AG08395 (cell line): ENCODE data around the gene AMZ1.
A peak's percentile ranks its signal among the peaks of the same experiment; 100 is the strongest.

ENCODE experiments used
- DNase-seq: peaks from one replicate; pipeline ENCODE4 v3.0.0; 2012; ENCODE audit warnings: mixed read lengths, low spot score

Gene AMZ1

DNA sequence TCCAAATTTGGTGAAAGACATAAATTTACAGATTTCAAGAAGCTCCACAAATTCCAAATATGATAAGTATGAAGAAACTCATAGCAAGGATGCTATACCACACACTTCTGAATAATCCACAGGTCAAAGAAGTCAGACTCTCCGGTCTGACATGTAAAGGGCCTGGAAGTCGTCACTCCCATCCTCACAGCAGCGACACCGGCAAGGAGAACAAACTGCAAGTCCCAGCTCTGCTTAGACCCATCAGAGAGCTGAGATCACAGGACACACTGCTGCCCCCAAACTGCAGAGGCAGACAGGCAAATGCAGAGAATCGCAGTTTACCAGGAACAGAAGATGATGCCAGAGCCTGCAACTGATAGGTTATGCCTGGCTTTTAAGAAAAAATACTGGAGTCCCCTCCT, 62.0 kb downstream of the AMZ1 start:
- no peak for DNase-seq

DNA sequence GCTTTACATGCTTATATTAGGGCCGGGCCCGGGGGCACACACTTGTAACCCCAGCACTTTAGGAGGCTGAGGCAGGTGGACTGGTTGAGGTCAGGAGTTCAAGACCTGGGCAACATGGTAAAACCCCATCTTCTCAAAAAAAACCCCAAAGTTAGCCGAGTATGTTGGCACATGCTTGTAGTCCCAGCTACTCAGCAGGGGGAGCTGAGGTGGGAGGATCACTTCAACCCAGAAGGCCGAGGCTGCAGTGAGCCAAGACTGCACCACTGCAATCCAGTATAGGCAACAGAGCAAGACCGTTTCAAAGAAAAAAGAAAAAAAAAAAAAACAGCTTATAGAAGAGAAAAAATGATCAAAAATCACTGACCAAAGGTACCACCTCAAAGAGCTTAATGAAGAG, 63.1 kb downstream of the AMZ1 start:
- no peak for DNase-seq

DNA sequence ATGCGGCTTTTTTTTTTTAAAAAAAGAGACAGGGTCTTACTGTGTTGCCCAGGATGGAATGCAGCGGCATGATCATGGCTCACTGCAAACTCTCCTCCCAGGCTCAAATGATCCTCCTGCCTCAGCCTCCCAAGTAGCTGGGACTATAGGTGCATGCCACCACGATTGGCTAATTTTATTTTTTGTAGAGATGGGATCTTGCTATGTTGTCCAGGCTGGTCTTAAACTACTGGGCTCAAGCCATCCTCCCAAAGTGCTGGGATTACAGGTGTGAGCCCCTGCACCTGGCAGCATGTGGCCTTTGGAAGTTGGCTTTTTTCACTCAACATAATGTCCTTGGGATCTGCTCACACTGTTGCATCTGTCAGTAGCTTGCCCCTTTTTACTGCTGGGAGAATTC, 65.1 kb downstream of the AMZ1 start:
- no peak for DNase-seq

DNA sequence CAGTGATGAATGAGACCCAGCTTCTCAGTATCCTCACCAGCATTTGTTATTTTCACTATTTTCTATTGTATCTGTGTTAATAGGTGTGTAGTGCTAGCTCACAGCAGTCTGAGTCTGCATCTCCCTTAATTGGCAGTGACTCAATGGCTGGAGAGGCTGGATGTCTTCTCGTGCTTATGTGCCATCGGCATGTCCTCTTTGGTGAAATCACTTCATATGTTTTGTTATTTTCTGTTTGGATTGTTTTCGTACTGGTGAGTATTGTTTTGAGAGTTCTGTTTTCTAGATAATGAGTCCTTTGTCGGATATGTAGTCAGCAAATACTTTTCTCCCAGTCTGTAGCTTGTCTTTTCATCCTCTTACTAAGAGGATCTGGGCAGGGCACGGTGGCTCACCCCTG, 66.1 kb downstream of the AMZ1 start:
- no peak for DNase-seq

DNA sequence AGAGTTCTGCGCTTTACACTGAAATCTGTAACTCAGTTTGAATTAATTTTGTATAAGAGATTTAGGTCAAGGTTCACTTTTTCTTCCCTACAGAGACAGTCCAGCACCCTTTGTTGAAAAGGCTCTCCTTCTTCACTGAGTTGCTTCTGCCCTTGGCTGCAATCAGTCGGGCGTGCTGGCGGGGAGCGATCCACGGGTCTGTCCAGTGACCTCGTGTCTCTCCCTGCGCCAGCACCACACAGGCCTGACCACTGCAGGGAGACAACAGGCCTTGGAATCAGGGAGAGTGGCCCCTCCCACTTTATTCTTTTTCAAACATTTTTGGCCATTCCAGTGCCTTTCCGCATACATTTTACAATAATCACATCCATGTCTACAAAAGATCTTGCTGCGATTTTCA, 66.9 kb downstream of the AMZ1 start:
- DNase-seq, result no peak

DNA sequence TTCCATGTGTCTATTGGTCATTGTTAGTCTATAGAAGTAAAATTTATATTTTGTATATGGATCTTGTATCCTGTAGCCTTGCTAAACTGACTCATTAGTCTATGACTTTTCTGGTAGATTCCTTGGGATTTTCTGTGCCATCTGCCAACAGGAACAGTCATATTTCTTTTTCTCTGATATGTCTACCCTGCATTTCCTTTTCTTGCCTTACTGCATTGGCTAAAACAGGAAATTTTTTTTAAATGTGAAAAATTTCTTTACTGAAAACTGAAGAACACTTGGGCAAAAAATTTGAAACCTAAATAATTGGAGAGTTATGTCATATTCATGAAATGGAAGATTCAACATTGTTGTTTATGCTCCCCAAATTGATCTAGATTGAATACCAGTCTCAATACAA, 67.5 kb downstream of the AMZ1 start:
- DNase-seq, result no peak

DNA sequence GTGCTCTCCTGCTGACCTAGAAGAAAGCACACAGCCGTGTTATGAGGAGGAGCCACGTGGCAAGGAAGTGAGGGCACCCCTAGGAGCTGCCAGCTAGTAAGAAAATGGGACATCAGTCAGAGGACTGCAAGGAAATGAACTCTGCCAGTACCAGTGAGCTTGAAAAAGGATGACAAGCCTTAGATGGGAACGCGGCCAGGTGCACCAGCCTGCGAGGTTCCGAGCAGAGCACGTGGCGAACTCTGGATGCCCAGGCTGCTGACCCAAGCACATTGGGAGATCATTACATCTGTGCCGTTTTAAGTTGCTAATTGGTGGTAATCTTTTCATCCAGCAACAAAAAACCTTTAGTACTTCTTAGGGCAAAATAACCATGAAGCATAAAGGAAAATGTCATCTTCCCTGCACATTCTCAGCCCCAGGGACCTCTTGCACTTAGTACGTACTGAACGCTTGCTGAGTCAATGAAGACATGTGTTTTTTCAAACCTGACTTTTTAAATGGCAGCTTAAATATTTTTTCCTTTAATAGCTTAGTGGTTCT, 69.4 kb downstream of the AMZ1 start:
- DNase-seq, result peak; percentile 19

DNA sequence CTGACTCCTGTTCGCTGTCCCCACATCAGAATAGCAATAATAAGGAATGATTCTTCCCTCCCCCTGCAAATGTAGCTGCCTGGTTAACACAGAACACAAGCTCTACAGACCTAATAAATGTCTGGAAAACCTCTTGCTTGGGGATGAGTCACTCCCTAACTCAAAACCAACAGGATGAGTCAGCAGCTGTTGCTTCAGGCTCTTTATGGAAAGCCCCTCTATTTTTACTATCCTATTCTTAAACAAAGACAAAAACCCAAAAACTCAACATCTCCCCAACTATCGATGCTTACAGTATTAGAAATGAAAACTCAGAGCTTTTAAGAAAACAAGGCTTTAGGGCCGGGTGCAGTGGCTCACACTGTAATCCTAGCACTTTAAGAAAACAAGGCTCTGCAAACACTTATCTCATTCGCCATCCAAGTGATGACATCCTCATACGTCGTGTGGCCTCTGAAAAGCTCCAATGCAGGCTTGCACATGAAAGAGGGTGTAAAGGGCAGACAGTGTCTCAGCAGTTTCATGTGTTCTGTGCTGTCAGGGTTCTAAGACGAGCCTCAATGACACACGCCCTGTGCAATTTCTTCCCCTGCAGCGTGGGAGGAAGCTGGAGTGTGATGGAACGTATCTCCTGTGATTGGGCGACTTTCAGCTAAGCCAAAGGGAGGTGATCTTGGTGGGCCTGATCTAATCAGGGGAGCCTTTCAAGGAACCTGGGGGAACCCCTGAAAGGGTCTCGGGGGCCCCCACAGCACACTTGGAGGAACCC, 70.1 kb downstream of the AMZ1 start:
- DNase-seq, result peak; percentile 90

DNA sequence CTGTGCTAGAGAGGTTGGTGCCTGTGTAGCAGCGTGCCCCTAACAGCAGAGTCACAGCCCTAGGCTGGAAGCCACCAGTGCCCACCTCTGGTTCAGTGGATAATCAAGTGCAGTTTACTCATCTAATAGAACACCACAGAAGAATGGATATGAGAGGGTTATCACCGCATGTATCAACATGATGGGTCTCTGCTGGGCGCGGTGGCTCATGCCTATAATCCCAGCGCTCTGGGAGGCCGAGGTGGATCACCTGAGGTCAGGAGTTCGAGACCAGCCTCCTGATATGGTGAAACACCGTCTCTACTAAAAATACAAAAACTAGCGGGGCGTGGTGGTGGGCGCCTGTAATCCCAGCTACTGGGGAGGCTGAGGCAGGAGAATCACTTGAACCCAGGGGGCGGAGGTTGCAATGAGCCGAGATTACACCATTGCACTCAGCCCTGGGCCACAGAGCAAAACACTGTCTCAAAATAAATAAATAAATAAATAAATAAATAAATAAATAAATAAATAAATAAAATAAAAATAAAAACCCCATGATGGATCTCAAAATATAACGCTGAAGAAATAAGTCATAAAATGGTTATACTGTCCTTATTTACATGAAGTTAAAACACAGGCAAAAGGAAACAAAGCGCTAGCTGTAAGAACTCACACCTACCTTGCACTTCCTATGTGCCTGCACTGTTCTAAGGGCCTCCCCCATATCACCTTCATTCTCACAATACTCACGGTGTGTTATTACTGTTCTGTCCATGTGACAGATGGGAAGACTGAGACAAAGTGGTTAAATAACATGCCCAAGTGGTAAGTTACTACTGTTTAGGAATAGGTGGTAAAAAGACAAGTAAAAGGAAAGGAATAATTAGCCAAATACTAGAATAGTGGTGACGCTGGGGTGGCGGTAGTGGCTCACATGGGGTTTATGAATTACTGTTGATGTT, 70.9 kb downstream of the AMZ1 start:
- DNase-seq, result no peak

DNA sequence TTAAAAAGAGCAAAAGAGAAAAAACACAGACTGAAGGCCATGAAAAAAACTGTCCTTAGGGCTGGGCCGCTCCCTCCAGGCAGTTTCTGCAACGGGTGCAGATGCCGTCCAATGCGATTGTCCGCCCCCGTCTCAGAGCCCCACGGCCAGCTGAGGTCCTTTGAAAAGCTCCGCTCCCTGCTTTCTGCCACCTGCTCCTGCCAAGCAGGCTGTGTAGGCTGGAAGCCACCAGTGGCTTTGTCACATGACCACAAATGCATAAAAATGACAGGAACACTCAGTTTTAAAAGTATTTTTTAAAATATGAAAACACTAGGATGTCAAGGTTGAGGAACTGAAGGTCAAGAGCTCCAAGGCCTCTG, 71.7 kb downstream of the AMZ1 start:
- no peak for DNase-seq

DNA sequence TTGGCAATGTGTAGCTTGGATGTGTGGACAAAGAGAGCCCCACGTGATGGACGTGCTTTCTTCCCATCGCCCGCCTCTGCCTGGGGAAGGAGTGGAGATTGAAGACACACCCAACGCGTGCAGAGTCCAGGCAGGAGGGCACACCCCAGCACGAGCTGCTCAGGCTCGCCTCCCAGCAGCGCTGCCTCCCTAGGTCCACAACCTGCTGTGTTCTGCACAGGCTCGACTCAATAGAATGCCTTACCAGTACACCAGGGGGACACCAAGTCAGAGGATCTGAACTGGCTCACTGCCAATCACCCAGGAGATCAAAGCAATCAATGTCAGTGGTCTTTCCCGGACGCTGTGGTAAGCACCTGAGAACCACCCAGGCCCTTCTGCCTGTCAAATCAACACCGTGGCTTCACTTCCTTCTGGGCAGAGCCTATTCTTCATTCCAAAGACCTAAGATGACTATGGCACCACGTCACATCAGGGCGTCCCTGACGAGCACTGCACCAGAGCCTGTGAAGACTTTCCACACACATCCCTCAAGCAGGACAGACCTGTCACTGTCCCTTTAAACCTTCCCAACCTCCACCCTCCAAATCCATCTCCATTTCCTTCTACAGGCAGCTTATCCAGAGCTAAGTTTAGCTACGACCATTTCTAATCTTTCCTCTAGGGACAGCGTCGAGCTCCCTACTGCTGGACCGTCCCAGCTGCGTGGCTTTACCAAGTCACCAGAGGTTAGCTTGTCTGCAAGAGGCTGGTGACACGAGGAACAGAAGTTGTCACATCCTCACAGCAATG, 72.3 kb downstream of the AMZ1 start:
- peak; percentile 49 for DNase-seq

DNA sequence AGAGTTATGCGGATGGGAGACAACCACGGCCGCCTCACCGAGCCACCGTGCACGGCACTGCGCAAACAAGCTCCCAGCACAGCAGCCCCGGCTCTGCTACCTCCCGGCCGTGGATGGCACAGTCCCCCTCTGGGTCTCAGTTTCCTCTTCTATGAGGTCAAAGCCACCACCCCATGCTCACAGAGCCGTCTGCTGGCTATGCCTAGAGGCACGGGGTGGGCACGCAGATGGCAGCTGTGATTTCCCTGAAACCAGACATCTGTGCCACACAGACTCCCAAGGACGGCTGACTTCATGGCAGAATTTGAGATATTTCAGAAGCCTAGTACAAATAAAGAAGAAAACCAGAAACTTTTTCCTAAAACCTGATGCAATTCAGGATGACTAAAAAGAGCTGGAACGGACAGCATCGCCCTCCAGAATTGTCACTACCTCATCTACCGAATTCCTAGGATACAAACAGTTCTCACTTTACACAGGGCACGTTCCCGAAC, 73.2 kb downstream of the AMZ1 start:
- DNase-seq, result no peak

DNA sequence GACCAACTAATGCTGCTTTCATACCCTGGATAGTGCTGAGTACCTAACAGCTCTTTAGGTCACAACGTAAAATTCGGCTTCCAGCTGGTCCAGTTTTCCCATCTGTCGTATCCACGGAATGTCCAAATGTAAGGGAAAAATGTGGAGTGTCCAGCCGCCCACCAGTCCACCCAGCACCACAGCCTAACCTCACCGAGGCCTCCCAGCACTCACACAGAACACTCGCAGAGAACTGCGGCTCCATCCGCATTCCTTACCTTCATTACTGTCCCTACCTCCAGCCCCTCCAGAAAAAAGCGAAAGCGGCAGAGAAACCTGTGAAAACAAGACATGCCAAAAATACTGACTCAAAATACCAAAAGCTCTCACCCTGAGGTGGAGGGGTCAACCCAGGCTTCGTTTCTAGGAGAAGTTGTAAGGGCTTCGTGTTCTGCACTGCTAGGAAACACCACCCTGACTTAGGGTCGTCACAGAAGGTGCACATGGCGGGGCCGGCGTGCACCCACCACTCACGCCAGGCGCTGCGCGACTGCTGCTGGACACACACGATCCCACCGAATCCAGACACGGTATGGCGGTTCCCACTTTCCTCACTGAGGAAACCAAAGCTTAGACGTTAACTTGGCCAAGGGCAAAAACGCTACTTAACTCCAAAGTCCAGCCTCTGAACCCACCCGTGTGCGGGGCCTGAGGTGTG, 73.9 kb downstream of the AMZ1 start:
- DNase-seq, result no peak

DNA sequence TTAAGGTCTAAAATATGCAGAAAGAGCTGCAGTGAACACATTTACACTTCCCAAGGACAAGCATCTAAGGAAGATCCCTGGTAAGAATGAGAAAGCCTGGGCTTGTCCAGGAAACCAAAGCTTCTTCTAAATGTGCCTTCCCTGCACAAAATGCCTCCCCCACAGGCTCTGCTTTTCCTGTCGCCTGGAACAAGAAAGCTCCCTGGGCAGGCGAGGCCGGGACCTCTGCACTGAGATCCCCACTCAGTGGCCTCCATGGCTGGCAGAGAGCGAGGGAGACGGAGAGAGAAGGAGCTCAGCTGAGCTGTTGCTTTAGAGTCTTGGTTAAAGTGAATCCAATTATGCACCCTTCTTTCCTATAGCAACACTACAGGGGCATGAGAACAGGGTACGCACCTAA, 75.6 kb downstream of the AMZ1 start:
- DNase-seq, result no peak

DNA sequence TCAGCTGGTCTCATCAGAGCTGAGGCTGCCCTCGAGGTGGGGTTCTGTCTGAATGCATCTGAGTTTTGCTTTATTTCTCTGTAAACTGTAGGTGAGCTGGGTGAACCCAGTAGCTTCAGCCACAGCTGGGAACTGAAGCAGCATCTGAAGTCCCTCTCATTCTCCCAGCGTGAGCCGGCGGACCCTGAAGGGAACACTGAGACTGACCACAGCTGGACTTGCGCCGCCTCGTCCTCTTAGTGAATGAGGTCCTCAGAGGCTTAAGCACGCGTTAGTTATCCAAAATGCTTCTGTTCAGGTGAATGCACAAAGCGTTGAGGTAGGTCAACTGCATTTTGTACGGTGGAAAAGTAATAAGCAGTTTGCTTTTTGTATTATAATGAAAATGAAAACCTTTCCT, 76.6 kb downstream of the AMZ1 start:
- DNase-seq, result no peak
